Measurements from ENCODE around the gene KIAA0825. TPM values are rescaled to one million over a fixed set of nuclear protein-coding genes. Genes with fewer than 3 reads are reported as not detected.

The KIAA0825 gene
- polyA plus RNA-seq, 3 donors, result 0.56 to 1.3 (median 0.89) TPM

DNA sequence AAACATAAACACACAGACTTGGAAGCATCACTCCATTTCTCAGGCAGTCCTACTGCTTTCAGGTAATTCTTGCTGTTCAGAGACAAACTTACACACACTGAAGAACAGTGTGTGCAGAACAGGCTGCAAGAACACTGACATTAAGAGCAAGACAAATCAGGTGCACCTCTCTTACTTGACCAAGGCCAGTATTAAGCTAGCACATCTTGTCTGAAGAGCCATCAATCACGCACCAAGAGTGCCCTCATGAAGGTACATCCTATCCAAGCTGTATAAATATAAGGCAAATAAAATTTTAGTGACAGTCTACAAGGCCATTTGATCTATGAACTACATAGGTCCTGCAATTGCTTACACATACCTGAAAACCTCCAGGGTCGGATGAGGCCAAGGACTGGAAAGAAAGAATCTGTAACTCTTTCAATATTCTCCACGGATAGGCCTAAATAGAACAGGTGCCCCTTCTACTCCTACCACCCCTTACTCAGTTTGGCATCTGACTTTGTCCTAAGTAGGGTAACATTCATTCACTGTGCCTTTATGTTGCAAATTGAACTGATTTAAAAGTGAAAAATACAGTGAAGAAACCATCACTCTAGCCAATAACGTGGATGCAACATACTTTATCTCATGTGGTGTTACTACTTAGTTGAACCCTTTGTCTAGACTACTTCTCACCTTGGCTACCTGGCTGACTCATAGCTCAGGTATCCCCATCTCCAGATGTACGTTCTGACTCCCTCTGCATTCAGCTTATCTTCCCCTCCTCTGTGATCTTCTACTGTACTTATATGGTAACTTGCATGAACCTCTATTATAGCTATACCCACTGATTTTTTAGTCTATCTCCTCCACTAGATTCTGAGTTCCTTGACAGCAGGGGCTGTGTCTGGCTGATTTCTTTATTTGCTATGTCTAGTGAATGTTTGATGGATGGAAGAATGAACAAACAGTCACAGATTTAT lies 256.3 kb downstream of the KIAA0825 start:
- no peaks in the 10 kb centered on the region for H3K9me3 ChIP-seq (replicated peaks in 1 of 2; ENCODE audit: control insufficient read depth in 1 of 2, insufficient read depth in 1 of 2, low read length in 2 of 2)

GRCh38 chr5:94361161-94361560 lies 257.2 kb downstream of the KIAA0825 start:
- H3K9me3 ChIP-seq (replicated peaks in 1 of 2; ENCODE audit: control insufficient read depth in 1 of 2, insufficient read depth in 1 of 2, low read length in 2 of 2), result no peaks in the 10 kb centered on the region
- H2AFZ ChIP-seq (ENCODE audit: insufficient read depth, low read depth, low read length, poor library complexity, severe bottlenecking), result no peak overlapping the region
- H3K36me3 ChIP-seq (replicated peaks in 1 of 2; ENCODE audit: control insufficient read depth in 1 of 2, insufficient read depth in 2 of 2, low read length in 2 of 2), result no peaks in the 10 kb centered on the region
- DNase-seq, result no peak
- no peak overlapping the region for H3K27ac ChIP-seq (ENCODE audit: low read depth in 1 of 2, low read length in 2 of 2)
- no peak overlapping the region for H3K4me3 ChIP-seq (replicated peaks in 1 of 3; ENCODE audit: low read depth in 2 of 3, low read length in 3 of 3)
- no peak overlapping the region for H3K4me2 ChIP-seq (replicated peaks; ENCODE audit: extremely low read depth, low read length, poor library complexity, severe bottlenecking)
- no peak for TF ChIP-seq CTCF (IDR thresholded peaks at IDR 0.05)
- WGBS (ENCODE audit: insufficient coverage), result no CpG with 5 or more reads among the region's 1 CpG
- no peak overlapping the region for H3K9ac ChIP-seq (ENCODE audit: insufficient read depth, low read length, poor library complexity, severe bottlenecking)
- no peaks in the 10 kb centered on the region for H3K36me3 Mint-ChIP-seq
- peaks cover 3% of the 10 kb centered on the region for H3K4me1 Mint-ChIP-seq
- intact Hi-C loops (cut with micrococcal nuclease), result no loop called here
- no peaks in the 10 kb centered on the region for H4K20me1 ChIP-seq (ENCODE audit: insufficient read depth, low read length)
- peaks cover 0 to 2% (median 1%) of the 10 kb centered on the region in 3 donors for H3K27me3 Mint-ChIP-seq (ENCODE audit: low read depth in 3 of 3)
- H3K9me3 Mint-ChIP-seq, result peaks cover 0 to 4% (median 1%) of the 10 kb centered on the region in 7 donors
- H3K27me3 ChIP-seq (ENCODE audit: control insufficient read depth in 2 of 2, insufficient read depth in 2 of 2, low read length in 2 of 2), result no peaks in the 10 kb centered on the region
- H3K79me2 ChIP-seq (ENCODE audit: insufficient read depth, low read length), result no peaks in the 10 kb centered on the region
- H3K4me3 Mint-ChIP-seq, result no peak overlapping the region
- H3K27ac Mint-ChIP-seq, result no peak overlapping the region
- H3K4me1 ChIP-seq (ENCODE audit: control insufficient read depth in 1 of 2, insufficient read depth in 2 of 2, low read length in 2 of 2), result no peaks in the 10 kb centered on the region

More for the DNA sequence above, 256.3 kb downstream of the KIAA0825 start:
- Mint-ChIP-seq H3K36me3 (no peaks in the 10 kb centered on the region), H3K4me1 (peaks cover 3% of the 10 kb centered on the region), H3K9me3 (peaks cover 0 to 4% (median 0%) of the 10 kb centered on the region in 7 donors), H3K27me3 (ENCODE audit: low read depth in 3 of 3) (peaks cover 0 to 2% (median 1%) of the 10 kb centered on the region in 3 donors), H3K4me3 (no peak overlapping the region), H3K27ac (no peak overlapping the region)
- Histone ChIP-seq H3K9ac (ENCODE audit: insufficient read depth, low read length, poor library complexity, severe bottlenecking) (no peak overlapping the region), H4K20me1 (ENCODE audit: insufficient read depth, low read length) (no peaks in the 10 kb centered on the region), H2AFZ (ENCODE audit: insufficient read depth, low read depth, low read length, poor library complexity, severe bottlenecking) (no peak overlapping the region), H3K27ac (ENCODE audit: low read depth in 1 of 2, low read length in 2 of 2) (no peak overlapping the region), H3K27me3 (ENCODE audit: control insufficient read depth in 2 of 2, insufficient read depth in 2 of 2, low read length in 2 of 2) (no peaks in the 10 kb centered on the region), H3K4me1 (ENCODE audit: control insufficient read depth in 1 of 2, insufficient read depth in 2 of 2, low read length in 2 of 2) (no peaks in the 10 kb centered on the region), H3K4me2 (replicated peaks; ENCODE audit: extremely low read depth, low read length, poor library complexity, severe bottlenecking) (no peak overlapping the region), H3K4me3 (replicated peaks in 1 of 3; ENCODE audit: low read depth in 2 of 3, low read length in 3 of 3) (no peak overlapping the region), H3K79me2 (ENCODE audit: insufficient read depth, low read length) (no peaks in the 10 kb centered on the region), H3K36me3 (replicated peaks in 1 of 2; ENCODE audit: control insufficient read depth in 1 of 2, insufficient read depth in 2 of 2, low read length in 2 of 2) (no peaks in the 10 kb centered on the region)
- WGBS (ENCODE audit: insufficient coverage), result 95% methylated on average over 2 of the region's 5 CpGs
- no peak for TF ChIP-seq CTCF (IDR thresholded peaks at IDR 0.05)
- intact Hi-C loops (cut with micrococcal nuclease), result no loop called here
- DNase-seq, result no peak

Measured in CD14-positive monocyte (primary cell).